ENCODE data around the gene VSTM2L. TPM values are rescaled to one million over a fixed set of nuclear protein-coding genes. Genes with fewer than 3 reads are reported as not detected.

Gene VSTM2L
- total RNA-seq, 2 donors from 2014 or later: 139 to 158 TPM

- intact Hi-C loops (cut with DNase I): loop anchor here in 1 of 2 donors (5.0 to 10.0 kb wide), 2 partner anchors 140 to 332 kb away; no protein-coding TSS in a partner anchor
- DNase-seq: peak; percentile 37
- ATAC-seq: peak; percentile 53 to 55
Observed at GRCh38 chr20:37896932-37897548, 5.9 kb upstream of the VSTM2L start.

DNA sequence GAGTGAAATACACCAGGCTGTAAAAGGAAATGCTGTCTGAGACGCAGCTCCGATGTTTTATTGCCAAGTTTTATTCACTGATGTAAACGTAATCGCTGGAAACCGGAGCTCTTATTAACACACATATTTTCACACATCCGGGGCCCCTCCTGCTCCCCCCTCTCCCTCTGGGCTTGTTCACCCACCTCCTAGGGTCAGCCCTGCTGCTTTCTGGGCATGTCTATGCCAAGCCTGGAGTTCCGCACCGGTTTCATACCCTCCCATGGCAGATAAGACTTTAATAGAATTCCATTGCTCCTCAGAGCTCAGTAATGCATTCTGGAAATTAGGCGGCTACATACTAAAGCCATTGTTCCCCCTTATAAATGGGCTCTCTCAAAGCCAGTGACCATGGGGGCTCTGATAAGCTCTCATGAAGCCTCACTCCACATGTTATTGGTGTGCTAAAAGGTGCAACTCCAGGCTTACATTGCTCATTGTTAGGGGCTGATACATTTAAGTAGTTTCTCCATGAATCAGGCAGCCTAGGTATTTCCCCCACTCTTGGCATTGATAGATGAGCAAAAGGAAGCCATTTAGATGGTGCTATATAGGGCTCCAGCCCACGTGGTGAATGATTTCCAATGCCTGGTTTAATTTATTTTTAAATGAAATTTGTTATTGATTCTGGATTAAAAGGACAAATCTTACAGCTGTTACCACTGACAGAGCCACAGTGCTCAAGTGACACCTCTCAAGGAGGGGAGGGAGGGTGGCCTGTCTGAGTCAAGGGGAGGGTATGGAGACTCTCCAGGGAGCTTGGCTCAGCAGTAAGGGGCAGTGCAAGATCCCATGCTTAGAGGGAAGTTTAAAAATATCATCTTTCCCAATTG, 4.5 kb upstream of the VSTM2L start:
- DNase-seq (no peak), ATAC-seq (peak in 1 of 2 donors; percentile 40)
- intact Hi-C loops (cut with DNase I): loop anchor here in 1 of 2 donors (5.0 to 10.0 kb wide), 2 partner anchors 141 to 334 kb away; no protein-coding TSS in a partner anchor

- DNase-seq: no peak
- intact Hi-C loops (cut with DNase I): loop anchor here in 1 of 2 donors (5.0 to 10.0 kb wide), 3 partner anchors 93 to 335 kb away; no protein-coding TSS in a partner anchor
- ATAC-seq: no peak
Observed at GRCh38 chr20:37899105-37900045, 3.6 kb upstream of the VSTM2L start.

DNA sequence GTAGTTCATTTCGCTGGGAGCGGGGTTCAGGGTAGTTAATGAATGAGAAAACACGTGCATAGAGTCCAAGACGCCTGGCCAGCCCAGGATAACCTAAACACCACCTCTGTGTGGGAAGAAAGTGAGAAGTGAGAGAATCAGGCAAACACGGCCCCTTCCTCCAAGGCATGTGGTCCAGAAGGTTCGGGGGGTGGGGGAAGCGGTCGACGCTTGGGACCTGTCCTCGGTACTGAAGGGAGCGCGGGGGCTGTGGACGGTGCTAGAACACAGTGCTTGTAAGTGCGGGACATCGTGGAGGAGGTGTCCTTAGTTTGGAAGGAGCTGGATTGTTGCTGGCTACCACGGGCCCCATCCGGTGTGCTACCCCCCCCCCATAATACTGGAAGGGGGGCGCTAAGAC, 1.7 kb upstream of the VSTM2L start:
- intact Hi-C loops (cut with DNase I): loop anchor here in 1 of 2 donors (5.0 kb wide), 1 partner anchor 91 kb away; no protein-coding TSS in a partner anchor
- DNase-seq (no peak), ATAC-seq (no peak)

GRCh38 chr20:37901654-37902503, 1.0 kb upstream of the VSTM2L start:
- ATAC-seq (peak; percentile 50 to 61), DNase-seq (no peak)
- intact Hi-C loops (cut with DNase I): loop anchor here in 1 of 2 donors (5.0 kb wide), 1 partner anchor 90 kb away; no protein-coding TSS in a partner anchor

DNA sequence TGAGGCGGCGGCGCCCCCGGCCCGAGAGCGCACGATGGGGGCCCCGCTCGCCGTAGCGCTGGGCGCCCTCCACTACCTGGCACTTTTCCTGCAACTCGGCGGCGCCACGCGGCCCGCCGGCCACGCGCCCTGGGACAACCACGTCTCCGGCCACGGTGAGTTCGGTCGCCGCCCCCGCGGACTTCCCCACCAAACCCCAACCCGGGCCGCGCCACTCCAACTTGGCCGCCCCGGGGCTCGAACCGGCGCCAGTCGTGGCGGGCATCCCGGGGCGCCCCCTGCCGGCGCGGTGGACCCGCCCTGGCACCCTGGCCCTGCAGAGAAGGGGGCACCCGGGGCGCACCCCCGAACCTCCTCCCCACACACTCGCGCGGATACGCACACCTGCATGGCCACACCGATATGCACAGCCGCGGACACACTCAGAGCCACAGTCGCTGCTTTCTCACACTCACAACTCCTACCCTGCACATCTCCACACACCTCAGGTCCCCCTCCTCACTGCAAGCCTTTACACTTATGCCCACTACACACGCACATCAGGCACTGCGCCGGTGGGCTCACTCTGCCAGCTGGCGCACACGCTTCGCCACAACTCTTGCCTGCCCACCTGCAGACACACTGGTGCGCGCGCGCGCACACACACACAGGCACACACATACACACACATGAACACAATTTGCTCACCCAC, 535 bp downstream of the VSTM2L start:
- ATAC-seq: peak in 1 of 2 donors; percentile 13
- intact Hi-C loops (cut with DNase I): loop anchor here in 1 of 2 donors (5.0 kb wide), 1 partner anchor 89 kb away; no protein-coding TSS in a partner anchor
- no peak for DNase-seq

GRCh38 chr20:37904008-37904642, 1.2 kb downstream of the VSTM2L start:
- intact Hi-C loops (cut with DNase I): loop anchor here in 1 of 2 donors (5.0 kb wide), 1 partner anchor 88 kb away; no protein-coding TSS in a partner anchor
- ATAC-seq (no peak), DNase-seq (no peak)

DNA sequence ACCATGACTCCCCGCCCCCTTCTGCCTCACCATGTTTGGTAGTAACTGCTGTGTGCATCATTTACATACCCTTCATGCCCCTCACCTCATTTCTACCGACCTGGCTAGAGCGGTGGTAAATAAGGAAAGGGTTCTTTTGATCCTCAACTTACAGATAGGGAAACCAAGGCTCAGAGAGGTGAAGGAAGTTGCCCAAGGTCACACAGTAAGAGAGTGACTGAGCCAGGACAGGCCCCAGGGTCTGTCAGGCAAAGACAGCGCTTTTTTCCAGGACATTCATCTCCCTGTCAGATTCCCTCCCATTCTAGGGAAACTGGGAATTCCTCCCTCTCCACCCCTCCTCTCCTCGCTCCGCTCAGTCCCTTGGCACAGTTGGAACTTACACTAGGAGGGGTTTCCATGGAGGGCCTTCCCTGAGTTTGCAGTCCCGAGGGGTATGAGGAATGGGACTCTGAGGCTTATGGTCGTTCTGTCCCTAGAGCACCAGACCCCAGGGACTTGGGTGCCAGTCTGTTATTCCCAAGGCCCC, 2.0 kb downstream of the VSTM2L start:
- ATAC-seq: no peak
- no peak for DNase-seq
- intact Hi-C loops (cut with DNase I): loop anchor here in 1 of 2 donors (5.0 kb wide), 1 partner anchor 87 kb away; no protein-coding TSS in a partner anchor

DNA sequence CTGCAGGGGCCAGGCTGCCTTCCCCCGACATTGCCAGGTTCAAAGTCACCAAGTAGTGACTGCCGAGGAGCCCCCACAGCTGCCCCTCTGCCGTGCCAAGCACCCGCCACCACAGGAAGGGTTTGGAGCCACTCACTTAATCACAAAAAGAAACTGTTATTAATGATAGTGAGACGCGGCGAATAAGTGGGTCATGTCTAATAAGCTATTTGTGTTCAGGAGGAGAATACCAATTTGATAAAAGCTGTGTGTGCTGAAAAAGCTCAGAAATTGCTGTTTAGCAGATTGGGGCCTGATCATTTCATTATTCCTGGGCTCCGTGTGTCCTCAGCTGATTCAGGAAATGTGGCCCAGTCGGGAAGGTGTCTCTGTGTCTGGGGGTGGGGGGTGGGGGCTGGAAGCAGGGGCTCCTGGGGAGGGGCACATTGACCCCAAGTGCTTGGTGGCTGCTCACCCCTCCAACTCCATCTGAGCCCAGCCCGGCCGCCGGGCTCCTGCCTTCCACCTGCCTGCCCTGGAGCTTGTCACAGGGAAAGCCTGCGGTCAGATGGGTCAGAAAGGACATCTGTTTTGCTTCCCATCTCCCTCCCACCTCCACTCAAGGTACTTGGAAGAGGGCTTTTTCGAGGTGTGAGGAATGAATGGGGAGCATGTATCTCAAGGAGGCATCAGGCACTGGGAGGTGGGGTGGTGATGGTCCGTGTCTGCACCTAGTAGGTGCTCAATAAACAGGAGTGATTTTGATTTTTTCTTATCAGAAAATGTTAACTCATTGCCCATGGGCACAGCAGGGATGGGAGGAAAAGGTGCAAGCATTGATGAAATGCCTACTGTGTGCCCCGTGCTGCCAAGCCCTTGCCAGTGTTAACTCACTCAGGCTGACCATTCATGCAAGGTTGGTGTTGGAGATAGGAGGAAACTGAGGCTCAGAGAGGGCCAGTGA, 3.0 kb downstream of the VSTM2L start:
- intact Hi-C loops (cut with DNase I): no loop called here

DNA sequence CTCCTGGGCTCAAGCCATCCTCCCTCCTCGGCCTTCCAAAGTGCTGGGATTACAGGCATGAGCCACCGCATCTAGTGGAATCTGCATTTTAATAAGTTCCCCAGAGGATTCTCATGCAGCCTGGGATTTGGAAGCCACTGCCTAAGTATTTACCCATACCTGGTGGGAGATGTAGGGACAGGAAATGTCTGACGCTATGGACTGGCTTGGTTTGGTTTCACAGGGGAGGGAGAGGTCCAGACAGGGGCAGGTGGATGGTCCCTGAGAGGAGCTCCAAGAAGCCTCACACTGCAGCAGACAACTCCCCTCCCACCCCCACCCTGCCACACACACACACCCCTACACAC, 4.4 kb downstream of the VSTM2L start:
- DNase-seq (no peak), ATAC-seq (no peak)
- intact Hi-C loops (cut with DNase I): no loop called here

More for the DNA sequence above, 3.0 kb downstream of the VSTM2L start:
- DNase-seq (no peak), ATAC-seq (no peak)

GRCh38 chr20:37907677-37908401, 4.9 kb downstream of the VSTM2L start:
- no peak for DNase-seq
- ATAC-seq: peak in 1 of 2 donors; percentile 45
- intact Hi-C loops (cut with DNase I): no loop called here

GRCh38 chr20:37911261-37911660, 8.3 kb downstream of the VSTM2L start:
- intact Hi-C loops (cut with DNase I): no loop called here
- DNase-seq (no peak), ATAC-seq (no peak)

DNA sequence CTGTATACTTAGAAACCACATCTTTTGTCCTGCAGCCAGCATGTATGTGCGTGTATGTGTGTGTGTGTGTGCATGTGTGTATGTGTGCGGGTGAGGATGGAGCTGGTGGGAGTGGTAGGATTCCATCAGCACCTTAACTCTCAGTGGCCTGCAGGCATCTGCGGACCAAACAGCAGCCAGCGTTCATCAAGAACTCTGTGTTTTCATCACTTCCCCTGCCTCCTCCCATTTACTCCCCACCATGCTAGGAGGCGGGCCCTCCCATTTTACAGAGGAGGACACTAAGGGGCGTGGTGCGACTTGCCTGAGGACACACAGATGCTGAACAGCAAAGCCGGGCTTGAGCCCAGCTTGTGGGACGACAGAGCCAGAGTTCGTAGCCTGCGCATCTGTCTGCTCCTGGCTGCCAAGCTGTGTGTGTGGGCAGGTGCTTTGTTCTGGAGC, 8.9 kb downstream of the VSTM2L start:
- intact Hi-C loops (cut with DNase I): no loop called here
- ATAC-seq (peak in 1 of 2 donors; percentile 53), DNase-seq (peak; percentile 49)

DNA sequence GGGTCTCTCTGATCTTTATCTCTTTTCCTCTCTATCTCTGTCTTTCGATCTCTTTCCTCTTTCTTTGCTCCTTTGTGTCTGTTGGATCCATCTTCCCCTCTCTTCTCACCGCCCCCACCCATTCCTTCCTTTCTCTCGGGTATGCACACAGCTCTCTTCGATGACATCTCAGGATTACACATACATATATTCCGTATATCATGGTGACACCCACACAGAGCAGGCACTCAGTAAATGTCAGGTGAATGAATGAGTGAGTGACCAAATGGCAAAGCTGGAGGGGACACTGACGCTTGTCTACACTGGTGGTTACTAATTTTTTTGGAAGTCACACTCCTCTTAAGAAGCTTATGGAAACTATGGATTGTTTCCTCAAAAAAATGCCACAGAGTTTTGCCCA, 9.9 kb downstream of the VSTM2L start:
- intact Hi-C loops (cut with DNase I): no loop called here
- no peak for ATAC-seq
- DNase-seq: no peak

Data from left cardiac atrium (tissue), 4 donors.